Activated T-cell treated with anti-CD3 and anti-CD28 coated beads, Interleukin-2, amount 50 U/mL, for 24 hours (primary cell): ENCODE data around the gene BTN2A1.
"Not testable (repeated sequence)": the region's sequence is repeated elsewhere in the genome, so short reads cannot be mapped to it uniquely, and the experiment has no call there.

Experiments
- DNase-seq: peaks from one replicate; pipeline ENCODE4 v3.0.0-alpha.2; 2020
- H3K27ac Mint-ChIP-seq: 2 replicates; pipeline ENCODE4 v1.8.0; 2020; ENCODE audit warnings: mild to moderate bottlenecking, mixed read lengths
- H3K27me3 Mint-ChIP-seq: 2 replicates; pipeline ENCODE4 v1.8.0; 2020; ENCODE audit warnings: mixed read lengths
- H3K36me3 Mint-ChIP-seq: 2 replicates; pipeline ENCODE4 v1.8.0; 2020; ENCODE audit warnings: low read depth, mixed read lengths
- H3K4me1 Mint-ChIP-seq: 2 replicates; pipeline ENCODE4 v1.8.0; 2020; ENCODE audit warnings: low read depth, mixed read lengths
- H3K4me3 Mint-ChIP-seq: 2 replicates; pipeline ENCODE4 v1.8.0; 2020; ENCODE audit warnings: mild to moderate bottlenecking, moderate library complexity, mixed read lengths
- H3K9me3 Mint-ChIP-seq: 2 replicates; pipeline ENCODE4 v1.8.0; 2020; ENCODE audit warnings: mixed read lengths

Gene BTN2A1

GRCh38 chr6:26457806-26458688 lies at the start of gene BTN2A1:
Gene BTN2A1, plus strand, starts transcription at chr6:26457955. Its CDS starts 682 bp downstream, at chr6:26458637.
- no peaks in the 10 kb centered on the region for H3K27me3 Mint-ChIP-seq
- H3K4me3 Mint-ChIP-seq, result peak within 1 kb of the TSS; percentile 94
- peak; percentile 68 for DNase-seq
- peaks cover 55% of the 10 kb centered on the region for H3K4me1 Mint-ChIP-seq
- H3K9me3 Mint-ChIP-seq, result no peaks in the 10 kb centered on the region
- H3K36me3 Mint-ChIP-seq, result peaks cover 63% of the 10 kb centered on the region
- H3K27ac Mint-ChIP-seq, result peak within 1 kb of the TSS; percentile 98

DNA sequence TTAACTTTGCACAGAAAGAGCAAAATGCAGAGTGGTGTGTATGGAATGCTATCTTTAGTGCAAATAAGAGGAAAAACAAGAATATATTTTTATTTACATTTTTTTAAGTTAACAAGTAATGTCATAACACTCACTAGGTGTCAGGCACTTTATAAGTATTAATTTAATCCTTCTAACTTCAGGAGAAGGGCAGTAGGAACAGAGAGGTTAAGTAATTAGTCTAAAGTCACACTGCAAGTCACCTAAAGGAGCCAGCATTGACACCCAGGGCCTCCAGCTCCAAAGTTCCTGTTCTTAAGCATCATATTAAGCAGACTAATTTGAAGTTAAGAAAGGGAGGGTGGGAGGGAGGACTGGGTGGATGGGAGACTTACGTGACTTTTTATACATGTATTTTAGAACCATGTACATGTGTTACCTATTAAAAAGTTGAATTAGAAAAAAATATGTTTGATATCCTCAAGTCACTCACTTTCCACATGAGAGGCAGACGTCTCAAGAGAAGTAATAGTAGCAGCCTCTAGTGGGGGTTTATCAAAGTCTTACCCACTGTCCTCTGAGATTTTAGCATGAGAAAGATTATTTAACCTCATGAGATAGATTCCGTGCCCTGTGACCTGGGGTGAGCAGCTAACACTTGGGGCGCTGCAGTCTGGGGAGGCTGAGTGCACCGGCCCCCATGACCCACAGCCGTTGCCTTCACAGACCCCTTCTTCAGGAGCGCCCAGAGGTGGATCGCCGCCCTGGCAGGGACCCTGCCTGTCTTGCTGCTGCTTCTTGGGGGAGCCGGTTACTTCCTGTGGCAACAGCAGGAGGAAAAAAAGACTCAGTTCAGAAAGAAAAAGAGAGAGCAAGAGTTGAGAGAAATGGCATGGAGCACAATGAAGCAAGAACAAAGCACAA lies 48.7 kb upstream of the BTN2A1 start:
- Mint-ChIP-seq H3K27me3 (no peaks in the 10 kb centered on the region), H3K4me1 (peaks cover 43% of the 10 kb centered on the region), H3K36me3 (peaks cover 88% of the 10 kb centered on the region), H3K27ac (no peak overlapping the region), H3K9me3 (no peaks in the 10 kb centered on the region), H3K4me3 (no peak overlapping the region)
- DNase-seq, result no peak

DNA sequence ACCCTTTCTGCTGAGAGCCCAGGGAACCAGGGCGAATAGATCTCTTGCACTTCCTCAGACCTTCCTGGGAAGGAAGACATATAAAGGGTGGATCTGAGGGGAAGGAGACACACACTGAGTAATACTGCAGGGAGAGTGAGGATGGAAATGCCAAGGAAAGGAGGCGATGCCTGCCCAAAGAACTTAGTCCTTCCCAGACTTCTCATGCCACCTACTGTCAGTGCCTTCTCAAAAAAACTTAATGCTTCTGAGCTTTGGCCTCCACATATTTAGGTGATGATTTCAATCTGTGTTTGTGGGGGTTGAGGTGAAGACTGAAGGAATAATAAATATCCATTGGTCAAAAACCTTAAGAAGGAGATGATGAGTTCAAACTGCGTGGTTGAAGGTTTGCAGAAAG lies 46.0 kb upstream of the BTN2A1 start:
- Mint-ChIP-seq H3K4me3 (no peak overlapping the region), H3K27me3 (no peaks in the 10 kb centered on the region), H3K27ac (peak overlapping the region; percentile 16), H3K9me3 (peaks cover 5% of the 10 kb centered on the region), H3K4me1 (peaks cover 23% of the 10 kb centered on the region), H3K36me3 (peaks cover 80% of the 10 kb centered on the region)
- DNase-seq, result no peak

- peaks cover 18% of the 10 kb centered on the region for H3K4me1 Mint-ChIP-seq
- H3K36me3 Mint-ChIP-seq, result peaks cover 79% of the 10 kb centered on the region
- H3K9me3 Mint-ChIP-seq, result peaks cover 9% of the 10 kb centered on the region
- no peak for DNase-seq
- H3K27ac Mint-ChIP-seq, result peak overlapping the region; percentile 16
- H3K4me3 Mint-ChIP-seq, result no peak overlapping the region
- H3K27me3 Mint-ChIP-seq, result no peaks in the 10 kb centered on the region
These were observed 45.5 kb upstream of the BTN2A1 start for GRCh38 chr6:26412228-26412627.

GRCh38 chr6:26412954-26413353 lies 44.8 kb upstream of the BTN2A1 start:
- Mint-ChIP-seq H3K9me3 (peaks cover 14% of the 10 kb centered on the region), H3K4me1 (peaks cover 11% of the 10 kb centered on the region), H3K4me3 (no peak overlapping the region), H3K27ac (no peak overlapping the region), H3K27me3 (no peaks in the 10 kb centered on the region), H3K36me3 (peaks cover 77% of the 10 kb centered on the region)
- no peak for DNase-seq

DNA sequence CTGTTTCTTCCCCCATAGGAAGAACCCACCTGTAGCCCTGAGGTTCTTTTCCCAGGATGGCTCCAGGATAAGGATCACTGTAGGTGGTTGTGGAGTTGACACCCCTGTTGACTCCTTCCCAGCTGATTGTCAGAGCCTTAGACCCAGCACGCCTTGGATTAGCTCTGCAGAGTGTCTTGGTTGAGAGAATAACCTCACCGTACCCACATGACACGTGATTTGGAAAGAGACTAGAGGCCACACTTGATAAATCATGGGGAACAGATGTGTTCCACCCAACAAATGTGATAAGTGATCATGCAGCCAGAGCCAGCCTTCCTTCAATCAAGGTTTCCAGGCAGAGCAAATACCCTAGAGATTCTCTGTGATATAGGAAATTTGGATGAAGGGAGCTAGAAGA lies 43.5 kb upstream of the BTN2A1 start:
- H3K27ac Mint-ChIP-seq, result no peak overlapping the region
- H3K4me1 Mint-ChIP-seq, result peaks cover 6% of the 10 kb centered on the region
- DNase-seq, result no peak
- H3K9me3 Mint-ChIP-seq, result peaks cover 22% of the 10 kb centered on the region
- no peak overlapping the region for H3K4me3 Mint-ChIP-seq
- H3K27me3 Mint-ChIP-seq, result no peaks in the 10 kb centered on the region
- peaks cover 69% of the 10 kb centered on the region for H3K36me3 Mint-ChIP-seq

DNA sequence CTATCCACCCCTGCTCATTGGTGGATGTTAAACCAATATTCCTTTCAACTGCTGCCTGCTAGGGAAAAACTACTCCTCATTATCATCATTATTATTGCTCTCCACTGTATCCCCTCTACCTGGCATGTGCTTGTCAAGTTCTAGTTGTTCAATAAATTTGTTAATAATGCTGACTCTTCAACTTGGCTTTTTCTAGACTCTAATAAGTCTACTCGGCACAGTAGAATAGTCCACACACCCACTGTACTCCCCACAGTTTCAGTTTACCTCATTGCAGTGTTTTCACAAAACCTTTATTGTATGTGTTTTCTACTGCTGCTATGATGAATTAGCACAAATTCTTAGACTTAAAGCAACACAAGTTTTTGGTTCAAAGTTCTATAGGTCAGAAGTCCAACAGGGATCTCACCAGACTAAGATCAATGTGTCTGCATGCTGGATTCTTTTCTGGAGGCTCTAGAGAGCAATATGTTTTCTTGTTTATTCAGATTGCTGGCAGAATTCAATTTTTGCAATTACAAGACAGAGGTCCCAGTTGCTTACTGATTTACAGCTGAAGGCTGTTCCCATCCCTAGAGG lies 42.6 kb upstream of the BTN2A1 start:
- Mint-ChIP-seq H3K27me3 (no peaks in the 10 kb centered on the region), H3K4me1 (peaks cover 4% of the 10 kb centered on the region), H3K4me3 (no peak overlapping the region), H3K36me3 (peaks cover 61% of the 10 kb centered on the region), H3K27ac (no peak overlapping the region), H3K9me3 (peaks cover 22% of the 10 kb centered on the region)
- DNase-seq, result no peak

- no peak overlapping the region for H3K4me3 Mint-ChIP-seq
- H3K9me3 Mint-ChIP-seq, result peaks cover 22% of the 10 kb centered on the region
- H3K4me1 Mint-ChIP-seq, result peaks cover 4% of the 10 kb centered on the region
- H3K27me3 Mint-ChIP-seq, result no peaks in the 10 kb centered on the region
- no peak for DNase-seq
- peaks cover 55% of the 10 kb centered on the region for H3K36me3 Mint-ChIP-seq
- no peak overlapping the region for H3K27ac Mint-ChIP-seq
These were observed 42.0 kb upstream of the BTN2A1 start for GRCh38 chr6:26415791-26416190.

GRCh38 chr6:26416288-26416687 lies 41.5 kb upstream of the BTN2A1 start:
- Mint-ChIP-seq H3K9me3 (peaks cover 22% of the 10 kb centered on the region), H3K4me1 (peaks cover 4% of the 10 kb centered on the region), H3K27ac (no peak overlapping the region)

DNA sequence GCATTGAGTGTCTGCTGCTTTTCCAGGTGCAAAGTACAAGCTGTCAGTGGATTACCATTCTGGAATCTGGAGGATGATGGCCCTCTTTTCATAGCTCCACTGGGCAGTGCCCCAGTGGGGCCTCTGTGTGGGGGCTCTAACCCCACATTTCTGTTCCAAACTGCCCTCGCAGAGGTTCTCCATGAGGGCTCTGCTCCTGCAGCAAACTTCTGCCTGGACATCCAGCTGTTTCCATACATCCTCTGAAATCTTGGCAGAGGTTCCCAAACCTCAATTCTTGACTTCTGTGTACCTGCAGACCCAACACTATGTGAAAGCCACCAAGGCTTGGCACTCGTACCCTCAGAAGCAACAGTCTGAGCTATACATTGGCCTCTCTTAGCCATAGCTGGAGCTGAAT lies 39.7 kb upstream of the BTN2A1 start:
- peaks cover 33% of the 10 kb centered on the region for H3K36me3 Mint-ChIP-seq

More at GRCh38 chr6:26416288-26416687, 41.5 kb upstream of the BTN2A1 start:
- Mint-ChIP-seq H3K27me3 (no peaks in the 10 kb centered on the region), H3K4me3 (no peak overlapping the region), H3K36me3 (peaks cover 50% of the 10 kb centered on the region)
- no peak for DNase-seq

DNA sequence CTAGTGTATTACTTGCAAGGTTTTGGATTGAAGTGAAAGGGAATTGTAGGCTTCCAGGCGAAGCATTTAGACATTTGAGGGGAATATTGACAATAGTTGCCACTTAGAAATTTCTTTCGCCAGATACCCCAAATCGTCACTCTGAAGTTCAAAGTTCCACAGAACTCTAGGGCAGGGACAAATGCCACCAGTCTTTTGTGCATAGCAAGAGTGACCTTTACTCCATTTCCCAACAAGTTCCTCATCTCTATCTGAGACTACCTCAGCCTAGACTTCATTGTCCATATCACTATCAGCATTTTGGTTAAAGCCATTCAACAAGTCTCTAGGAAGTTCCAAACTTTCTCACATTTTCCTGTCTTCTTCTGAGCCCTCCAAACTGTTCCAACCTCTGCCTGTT lies 39.0 kb upstream of the BTN2A1 start:
- not testable (repeated sequence) for DNase-seq, H3K27ac Mint-ChIP-seq, H3K4me1 Mint-ChIP-seq, H3K27me3 Mint-ChIP-seq, H3K4me3 Mint-ChIP-seq
- peaks cover 22% of the 10 kb centered on the region for H3K9me3 Mint-ChIP-seq
- H3K36me3 Mint-ChIP-seq, result peaks cover 25% of the 10 kb centered on the region

More for the DNA sequence above, 39.7 kb upstream of the BTN2A1 start:
- H3K27ac Mint-ChIP-seq, H3K4me3 Mint-ChIP-seq, H3K4me1 Mint-ChIP-seq, H3K27me3 Mint-ChIP-seq, DNase-seq: not testable (repeated sequence)
- H3K9me3 Mint-ChIP-seq, result peaks cover 22% of the 10 kb centered on the region

DNA sequence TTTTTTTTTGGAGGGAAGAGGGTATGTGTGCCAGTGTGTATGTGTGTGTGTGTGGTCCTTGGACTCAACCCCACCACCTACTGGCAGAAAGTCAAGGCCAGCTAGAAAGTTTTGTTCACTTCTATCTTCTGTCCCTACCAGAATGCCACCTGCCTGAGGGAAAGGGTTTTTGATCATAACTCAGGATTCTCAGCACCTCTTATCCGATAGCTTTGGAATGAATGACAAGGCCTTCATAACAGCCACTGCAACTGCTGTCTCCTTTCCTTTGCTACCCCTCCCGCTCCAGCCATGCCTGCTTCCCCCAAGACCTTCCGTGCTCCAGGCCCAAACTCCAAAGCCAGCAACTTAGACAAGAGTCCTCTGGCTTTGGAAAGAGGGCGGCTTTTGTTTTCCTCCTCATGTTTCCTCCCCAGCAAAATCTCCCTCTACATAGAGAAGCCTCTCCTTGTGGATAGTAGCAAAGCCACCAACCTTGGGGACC lies 37.0 kb upstream of the BTN2A1 start:
- no peaks in the 10 kb centered on the region for H3K27me3 Mint-ChIP-seq
- H3K4me3 Mint-ChIP-seq, result no peak overlapping the region
- DNase-seq, result no peak
- peaks cover 16% of the 10 kb centered on the region for H3K36me3 Mint-ChIP-seq
- peaks cover 22% of the 10 kb centered on the region for H3K9me3 Mint-ChIP-seq
- no peak overlapping the region for H3K27ac Mint-ChIP-seq
- no peaks in the 10 kb centered on the region for H3K4me1 Mint-ChIP-seq

GRCh38 chr6:26421259-26422144 lies 36.3 kb upstream of the BTN2A1 start:
- no peaks in the 10 kb centered on the region for H3K27me3 Mint-ChIP-seq
- H3K27ac Mint-ChIP-seq, result peak overlapping the region; percentile 32
- H3K4me3 Mint-ChIP-seq, result no peak overlapping the region
- H3K36me3 Mint-ChIP-seq, result peaks cover 10% of the 10 kb centered on the region
- peaks cover 17% of the 10 kb centered on the region for H3K9me3 Mint-ChIP-seq
- DNase-seq, result peak; percentile 66
- H3K4me1 Mint-ChIP-seq, result peaks cover 1% of the 10 kb centered on the region
